Mucosa of descending colon (tissue), 3 donors: ENCODE results near the gene FBLN1. TPM values are rescaled to one million over a fixed set of nuclear protein-coding genes. Genes with fewer than 3 reads are reported as not detected.

Source experiments
- ATAC-seq: fragments of 200-7000 bp; cut with Tn5 transposase; one replicate; pipeline ENCODE4 v1.9.1; 2020; ENCODE audit warnings: mild to moderate bottlenecking, moderate library complexity
- DNase-seq, 3 donors: peaks; one replicate each; pipeline ENCODE4 v3.0.0-alpha.2; 2020
- H3K36me3 ChIP-seq: fragments of 200-600 bp; one replicate; pipeline ENCODE4 v1.8.0; 2021; ENCODE audit warnings: low read depth, mild to moderate bottlenecking
- H3K4me1 ChIP-seq: fragments of 200-600 bp; one replicate; pipeline ENCODE4 v1.8.0; 2021; ENCODE audit warnings: low read depth, mild to moderate bottlenecking
- H3K4me3 ChIP-seq: fragments of 200-600 bp; one replicate; pipeline ENCODE4 v1.8.0; 2021; ENCODE audit warnings: mild to moderate bottlenecking
- H3K9me3 ChIP-seq: fragments of 200-600 bp; one replicate; pipeline ENCODE4 v1.8.0; 2021; ENCODE audit warnings: mild to moderate bottlenecking
- intact Hi-C, 2 donors: fragments of 100-400 bp; cut with DNase I in 1 of 2; cut with micrococcal nuclease in 1 of 2; formaldehyde crosslinking; loops; one replicate each; pipeline versions ENCODE4 v1.11.0 to v1.11.1; 2022; cut with DNase I, micrococcal nuclease
- total RNA-seq, 3 donors: library from RNA; stranded (reverse); fragmentation: NEBNext Ultra II Directional in 2 of 3; extraction: Animal tissue kit (Norgen Biotek cat#: 25700) in 2 of 3; gene quantifications; one replicate each; pipeline versions ENCODE4 v1.2.1 to v1.2.4, GENCODE V29; 2021 to 2023
- TF ChIP-seq, protein P1 (sequence below): fragments of 200-600 bp; IDR thresholded peaks from one replicate; pipeline ENCODE4 v1.8.0; 2022; ENCODE audit warnings: antibody characterized with exemption, mild to moderate bottlenecking
- donor health status: DM: no; HTN: no; CAD: no; lungs with moderate emphysema.
- donor health status: DM: no; HTN: no; CAD: no.
- donor health status: DM: no; HTN: yes; CAD: no.

FBLN1 gene
- total RNA-seq, 3 donors from 2014 or later = 34.1 to 198 (median 88.3) TPM

DNA sequence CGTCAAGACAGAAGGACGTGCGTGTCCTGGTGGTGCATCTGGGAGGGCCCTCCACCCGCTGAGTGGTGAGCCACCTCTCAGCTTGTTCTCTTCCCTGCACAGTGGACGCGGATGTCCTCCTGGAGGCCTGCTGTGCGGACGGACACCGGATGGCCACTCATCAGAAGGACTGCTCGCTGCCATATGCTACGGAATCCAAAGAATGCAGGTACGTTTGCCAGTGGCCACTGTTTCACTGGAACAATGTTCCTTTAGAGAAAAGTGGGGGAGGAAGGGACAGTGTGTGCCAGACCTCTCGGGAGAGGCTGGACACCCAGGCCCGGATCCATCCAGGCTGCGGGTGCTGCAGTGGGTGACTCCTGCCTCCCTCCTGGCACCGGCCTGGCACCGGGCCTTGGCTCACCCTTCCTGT lies 15.9 kb downstream of the FBLN1 start:
- TF ChIP-seq, protein P1, sequence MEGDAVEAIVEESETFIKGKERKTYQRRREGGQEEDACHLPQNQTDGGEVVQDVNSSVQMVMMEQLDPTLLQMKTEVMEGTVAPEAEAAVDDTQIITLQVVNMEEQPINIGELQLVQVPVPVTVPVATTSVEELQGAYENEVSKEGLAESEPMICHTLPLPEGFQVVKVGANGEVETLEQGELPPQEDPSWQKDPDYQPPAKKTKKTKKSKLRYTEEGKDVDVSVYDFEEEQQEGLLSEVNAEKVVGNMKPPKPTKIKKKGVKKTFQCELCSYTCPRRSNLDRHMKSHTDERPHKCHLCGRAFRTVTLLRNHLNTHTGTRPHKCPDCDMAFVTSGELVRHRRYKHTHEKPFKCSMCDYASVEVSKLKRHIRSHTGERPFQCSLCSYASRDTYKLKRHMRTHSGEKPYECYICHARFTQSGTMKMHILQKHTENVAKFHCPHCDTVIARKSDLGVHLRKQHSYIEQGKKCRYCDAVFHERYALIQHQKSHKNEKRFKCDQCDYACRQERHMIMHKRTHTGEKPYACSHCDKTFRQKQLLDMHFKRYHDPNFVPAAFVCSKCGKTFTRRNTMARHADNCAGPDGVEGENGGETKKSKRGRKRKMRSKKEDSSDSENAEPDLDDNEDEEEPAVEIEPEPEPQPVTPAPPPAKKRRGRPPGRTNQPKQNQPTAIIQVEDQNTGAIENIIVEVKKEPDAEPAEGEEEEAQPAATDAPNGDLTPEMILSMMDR = no peak

DNA sequence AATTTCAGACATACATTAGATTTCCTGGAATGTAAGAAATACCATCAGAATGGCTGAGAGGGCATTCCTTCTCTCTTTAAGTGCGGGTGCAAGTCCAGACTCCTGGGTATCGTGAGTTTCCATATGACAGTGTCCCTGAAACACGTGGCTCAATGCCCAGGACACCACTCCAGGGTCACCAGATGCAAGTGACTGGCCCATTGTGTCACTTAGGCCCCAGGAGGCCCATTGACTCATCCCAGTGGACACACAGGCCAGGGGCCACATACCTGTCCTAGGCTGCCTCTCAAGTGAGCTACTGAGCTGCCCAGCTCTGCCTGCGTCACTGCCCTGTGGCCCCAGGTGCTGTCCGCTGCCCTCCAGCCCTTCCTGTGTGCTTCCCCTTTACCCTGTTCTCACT lies 18.5 kb downstream of the FBLN1 start:
- H3K36me3 ChIP-seq = no peaks in the 10 kb centered on the region
- TF ChIP-seq, protein P1 = no peak
- DNase-seq = no peak
- H3K4me3 ChIP-seq = no peak overlapping the region
- intact Hi-C loops = no loop called here
- H3K4me1 ChIP-seq = no peaks in the 10 kb centered on the region
- ATAC-seq = no peak
- no peaks in the 10 kb centered on the region for H3K9me3 ChIP-seq

More for the DNA sequence above, 15.9 kb downstream of the FBLN1 start:
- no peaks in the 10 kb centered on the region for H3K36me3 ChIP-seq
- ATAC-seq (no peak), DNase-seq (no peak)
- H3K4me1 ChIP-seq = no peaks in the 10 kb centered on the region
- intact Hi-C loops = no loop called here
- no peaks in the 10 kb centered on the region for H3K9me3 ChIP-seq
- H3K4me3 ChIP-seq = no peak overlapping the region

DNA sequence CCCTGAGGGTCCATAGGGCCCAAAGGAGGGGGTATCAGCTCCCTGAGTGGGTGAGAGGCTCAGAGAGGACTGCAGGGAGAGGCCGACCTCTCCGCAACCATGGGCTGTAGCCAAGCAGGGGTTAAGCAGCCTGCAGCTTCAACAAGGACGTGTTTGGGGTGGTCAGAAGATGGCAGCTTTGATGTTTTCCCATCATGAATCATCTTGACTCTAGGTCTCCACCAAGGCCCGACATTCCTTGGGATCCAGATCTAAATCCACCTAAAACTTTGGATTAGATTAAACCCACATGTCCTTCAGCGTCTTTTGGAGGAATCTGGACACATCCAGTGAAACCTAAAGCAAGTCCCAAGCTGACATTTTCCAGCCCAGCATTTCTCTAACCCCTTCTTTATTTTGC lies 19.8 kb downstream of the FBLN1 start:
- Histone ChIP-seq H3K9me3 (no peaks in the 10 kb centered on the region), H3K36me3 (no peaks in the 10 kb centered on the region), H3K4me3 (no peak overlapping the region), H3K4me1 (no peaks in the 10 kb centered on the region)
- intact Hi-C loops = no loop called here
- TF ChIP-seq, protein P1 = no peak
- DNase-seq (no peak), ATAC-seq (no peak)

DNA sequence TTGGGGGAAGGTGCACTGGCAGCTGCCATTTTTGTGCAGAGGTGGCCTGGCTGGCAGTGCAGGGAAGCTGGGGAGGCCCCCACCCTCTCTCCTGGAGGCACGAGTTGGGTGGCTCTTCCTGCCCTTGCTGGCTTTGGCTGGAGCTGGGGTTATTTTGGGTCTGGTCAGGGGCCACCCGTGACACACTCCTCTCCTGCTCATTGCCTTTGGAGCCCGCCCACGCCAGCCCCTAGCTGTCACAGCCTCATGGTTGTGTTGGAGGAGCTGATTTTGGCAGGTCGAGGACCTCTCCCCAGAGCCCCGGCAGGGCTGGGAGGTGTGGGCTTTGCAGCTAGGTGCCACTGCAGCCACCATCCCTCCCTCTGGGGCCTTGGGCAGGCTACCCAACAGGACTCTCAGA lies 21.5 kb downstream of the FBLN1 start:
- TF ChIP-seq, protein P1 = no peak
- ATAC-seq (no peak), DNase-seq (no peak)
- Histone ChIP-seq H3K4me1 (no peaks in the 10 kb centered on the region), H3K4me3 (no peak overlapping the region), H3K36me3 (no peaks in the 10 kb centered on the region), H3K9me3 (no peaks in the 10 kb centered on the region)
- intact Hi-C loops = no loop called here

DNA sequence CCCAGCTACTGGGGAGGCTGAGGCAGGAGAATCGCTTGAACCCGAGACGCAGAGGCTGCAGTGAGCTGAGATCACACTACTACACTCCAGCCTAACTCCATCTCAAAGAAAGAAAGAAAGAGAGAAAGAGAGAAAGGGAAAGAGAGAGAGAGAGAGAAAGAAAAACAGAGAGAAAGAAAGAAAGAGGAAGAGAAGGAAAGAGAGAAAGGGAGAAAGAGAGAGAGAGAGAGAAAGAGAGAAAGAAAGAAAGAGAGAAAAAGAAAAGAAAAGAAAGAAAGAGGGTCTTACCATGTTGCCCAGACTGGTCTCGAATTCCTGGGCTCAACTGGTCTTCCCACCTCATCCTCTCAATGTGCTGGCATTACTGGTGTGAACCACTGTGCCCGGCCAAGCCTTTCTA lies 22.3 kb downstream of the FBLN1 start:
- DNase-seq = no peak
- ATAC-seq = no peak
- H3K9me3 ChIP-seq = no peaks in the 10 kb centered on the region
- H3K4me3 ChIP-seq = no peak overlapping the region
- intact Hi-C loops = no loop called here
- H3K36me3 ChIP-seq = no peaks in the 10 kb centered on the region
- no peaks in the 10 kb centered on the region for H3K4me1 ChIP-seq
- TF ChIP-seq, protein P1 = no peak

DNA sequence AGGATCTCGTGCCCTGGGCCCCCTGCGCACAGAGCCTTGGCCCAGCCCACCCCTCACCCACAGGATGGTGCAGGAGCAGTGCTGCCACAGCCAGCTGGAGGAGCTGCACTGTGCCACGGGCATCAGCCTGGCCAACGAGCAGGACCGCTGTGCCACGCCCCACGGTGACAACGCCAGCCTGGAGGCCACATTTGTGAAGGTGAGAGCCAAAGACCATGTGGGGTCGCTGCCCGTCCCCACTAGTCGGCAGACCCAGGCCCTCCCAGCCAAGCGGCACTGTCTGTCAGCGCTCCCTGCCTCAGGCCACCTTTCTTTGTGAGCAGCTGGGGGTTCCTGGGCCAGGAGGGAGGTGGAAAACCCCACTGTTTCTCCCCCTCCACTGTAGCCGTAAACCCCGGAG lies 22.8 kb downstream of the FBLN1 start:
- TF ChIP-seq, protein P1 = no peak
- DNase-seq (no peak), ATAC-seq (no peak)
- Histone ChIP-seq H3K4me3 (no peak overlapping the region), H3K36me3 (no peaks in the 10 kb centered on the region), H3K4me1 (no peaks in the 10 kb centered on the region), H3K9me3 (no peaks in the 10 kb centered on the region)
- intact Hi-C loops = no loop called here
